Osteocyte (in vitro differentiated cells): Measurements from ENCODE around the gene LPAR3. TPM values are rescaled to one million over a fixed set of nuclear protein-coding genes. Genes with fewer than 3 reads are reported as not detected.
A peak's percentile ranks its signal among the peaks of the same experiment; 100 is the strongest.

Source experiments
- DNase-seq: peaks from one replicate; pipeline ENCODE4 v3.0.0; 2021; ENCODE audit warnings: mixed read lengths; ENCODE audit not compliant: unreplicated experiment; ENCODE audit errors: extremely low spot score
- H3K27ac Mint-ChIP-seq: one replicate; pipeline ENCODE4 v1.8.0; 2021; ENCODE audit warnings: mild to moderate bottlenecking, mixed read lengths; ENCODE audit not compliant: unreplicated experiment
- H3K27me3 Mint-ChIP-seq: one replicate; pipeline ENCODE4 v1.8.0; 2021; ENCODE audit warnings: mixed read lengths; ENCODE audit not compliant: unreplicated experiment
- H3K36me3 Mint-ChIP-seq: one replicate; pipeline ENCODE4 v1.8.0; 2021; ENCODE audit warnings: mixed read lengths; ENCODE audit not compliant: unreplicated experiment
- H3K4me1 Mint-ChIP-seq: one replicate; pipeline ENCODE4 v1.8.0; 2021; ENCODE audit warnings: mixed read lengths; ENCODE audit not compliant: unreplicated experiment
- H3K4me3 Mint-ChIP-seq: one replicate; pipeline ENCODE4 v1.8.0; 2021; ENCODE audit warnings: mild to moderate bottlenecking, moderate library complexity, mixed read lengths; ENCODE audit not compliant: unreplicated experiment
- H3K9me3 Mint-ChIP-seq: one replicate; pipeline ENCODE4 v1.8.0; 2021; ENCODE audit warnings: mixed read lengths; ENCODE audit not compliant: unreplicated experiment
- CTCF ChIP-seq: fragments of 200-600 bp; sonication (generic); IDR thresholded peaks from 2 replicates; pipeline ENCODE4 v1.5.0; 2021; ENCODE audit warnings: antibody characterized with exemption, mild to moderate bottlenecking, moderate library complexity
- total RNA-seq: library from RNA; stranded (reverse); gene quantifications from 2 replicates; pipeline ENCODE4 v1.2.1, GENCODE V29; 2021

The LPAR3 gene
- total RNA-seq, 1 donor from 2014 or later: not detected

- H3K9me3 Mint-ChIP-seq: no peaks in the 10 kb centered on the region
- H3K27ac Mint-ChIP-seq: no peak overlapping the region
- peaks cover 5% of the 10 kb centered on the region for H3K4me1 Mint-ChIP-seq
- peak; percentile 91 for TF ChIP-seq CTCF
- H3K27me3 Mint-ChIP-seq: peaks cover 53% of the 10 kb centered on the region
- no peak overlapping the region for H3K4me3 Mint-ChIP-seq
- H3K36me3 Mint-ChIP-seq: no peaks in the 10 kb centered on the region
- no peak for DNase-seq
Observed at GRCh38 chr1:84936116-84936810, 43.3 kb upstream of the LPAR3 start.

GRCh38 chr1:84933011-84933611, 40.1 kb upstream of the LPAR3 start:
- Mint-ChIP-seq H3K27me3 (peaks cover 62% of the 10 kb centered on the region), H3K9me3 (no peaks in the 10 kb centered on the region), H3K4me3 (no peak overlapping the region), H3K27ac (no peak overlapping the region), H3K4me1 (no peaks in the 10 kb centered on the region), H3K36me3 (no peaks in the 10 kb centered on the region)
- TF ChIP-seq CTCF: no peak
- DNase-seq: no peak

DNA sequence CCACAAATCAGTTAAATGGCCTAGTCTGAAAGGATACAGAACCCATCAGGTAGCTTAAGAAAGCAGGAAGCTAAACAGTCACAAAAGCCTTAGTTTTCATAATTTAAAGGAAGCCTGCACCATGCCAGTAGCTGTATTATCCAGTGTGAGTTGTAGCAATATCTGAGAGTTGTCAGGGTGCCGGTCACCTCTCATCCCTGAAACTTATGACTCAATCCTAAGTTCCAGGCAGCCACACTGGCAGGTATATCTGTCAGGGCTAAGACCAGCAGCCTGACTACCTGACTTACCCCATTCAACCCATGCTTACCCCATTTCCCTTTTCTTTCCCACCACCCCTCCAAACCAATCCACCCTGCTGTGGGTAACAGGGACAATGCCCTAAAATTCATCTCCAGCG, 37.8 kb upstream of the LPAR3 start:
- H3K36me3 Mint-ChIP-seq: no peaks in the 10 kb centered on the region
- no peaks in the 10 kb centered on the region for H3K9me3 Mint-ChIP-seq
- no peak for TF ChIP-seq CTCF
- H3K4me1 Mint-ChIP-seq: no peaks in the 10 kb centered on the region
- H3K4me3 Mint-ChIP-seq: no peak overlapping the region
- H3K27ac Mint-ChIP-seq: no peak overlapping the region
- DNase-seq: no peak
- peaks cover 73% of the 10 kb centered on the region for H3K27me3 Mint-ChIP-seq

DNA sequence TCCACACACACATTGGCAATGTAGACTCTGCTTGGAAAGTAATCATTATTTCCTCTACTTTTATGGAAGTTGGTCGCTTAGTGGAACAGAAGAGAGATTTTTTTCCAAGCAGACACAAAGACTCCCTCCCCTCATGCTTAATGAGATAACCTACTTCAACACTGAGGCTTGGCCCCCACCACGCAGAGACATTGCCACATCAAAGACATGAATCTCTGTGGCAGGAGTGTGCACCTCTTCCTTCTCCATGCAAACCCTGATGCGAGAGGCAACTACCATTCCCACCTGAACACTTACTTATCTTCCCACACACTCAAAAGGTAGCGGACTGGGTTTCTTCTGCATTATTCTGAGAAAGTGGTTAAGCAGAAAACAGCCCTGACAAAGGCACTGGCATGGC, 37.3 kb upstream of the LPAR3 start:
- peaks cover 73% of the 10 kb centered on the region for H3K27me3 Mint-ChIP-seq
- H3K4me1 Mint-ChIP-seq: no peaks in the 10 kb centered on the region

More for the DNA sequence above, 37.3 kb upstream of the LPAR3 start:
- no peak overlapping the region for H3K27ac Mint-ChIP-seq
- TF ChIP-seq CTCF: no peak
- no peak overlapping the region for H3K4me3 Mint-ChIP-seq
- no peaks in the 10 kb centered on the region for H3K36me3 Mint-ChIP-seq
- no peak for DNase-seq
- no peaks in the 10 kb centered on the region for H3K9me3 Mint-ChIP-seq
